ENCODE results near the gene TAS2R40.

- no peak for TF ChIP-seq CTCF (IDR thresholded peaks at IDR 0.05)
- TF ChIP-seq EP300 (IDR thresholded peaks at IDR 0.05): no peak
- no peak for TF ChIP-seq POLR2A (IDR thresholded peaks at IDR 0.05)
- TF ChIP-seq POLR2AphosphoS5 (IDR thresholded peaks at IDR 0.05): no peak
These were observed 21.8 kb downstream of the TAS2R40 start for GRCh38 chr7:143243614-143244013.

Measured in stomach (tissue), 4 donors.